Measurements from ENCODE around the gene GCKR.

Gene GCKR

DNA sequence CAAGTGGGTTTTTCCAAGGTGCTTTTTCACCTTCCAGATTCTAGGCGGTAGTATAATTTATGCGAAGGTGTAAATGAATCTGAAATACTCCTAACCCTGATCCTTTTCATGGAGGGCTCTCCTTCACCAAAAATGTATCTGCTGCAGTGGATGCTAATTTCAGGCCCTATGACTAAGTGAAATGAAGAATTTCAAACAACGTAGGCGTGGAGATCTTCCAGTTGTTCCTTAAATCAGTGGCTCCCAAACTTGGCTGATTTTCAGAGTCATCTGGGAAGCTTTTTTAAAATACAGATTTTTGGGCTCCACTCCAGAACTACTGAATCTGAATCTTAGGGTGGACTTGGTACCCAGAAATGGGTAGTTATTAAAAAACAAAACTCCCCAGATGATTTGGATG lies 5.5 kb downstream of the GCKR start:
- TF ChIP-seq TOX (CRISPR knock-in tag; IDR thresholded peaks at IDR 0.05; ENCODE audit: borderline replicate concordance) (no peak), ZC3H10 (CRISPR knock-in tag; IDR thresholded peaks at IDR 0.05) (no peak)
- ATAC-seq = no peak

DNA sequence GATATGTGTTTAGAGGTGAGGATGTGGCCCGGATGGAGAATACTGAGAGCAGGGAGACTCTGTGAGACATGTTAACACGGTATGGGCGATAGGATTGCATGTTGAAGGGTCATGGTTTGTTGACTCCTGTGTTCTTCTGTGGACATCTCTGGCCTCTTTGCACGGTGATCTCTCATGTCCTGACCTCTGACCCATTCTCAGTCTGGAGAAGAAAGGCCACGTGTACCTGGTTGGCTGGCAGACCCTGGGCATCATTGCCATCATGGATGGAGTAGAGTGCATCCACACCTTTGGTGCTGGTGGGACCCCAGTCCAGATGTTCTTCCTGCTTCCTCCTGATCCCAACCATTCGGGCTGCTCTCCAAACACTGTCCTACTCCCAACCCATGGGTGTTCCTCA lies 9.9 kb downstream of the GCKR start:
- TF ChIP-seq, protein P1, sequence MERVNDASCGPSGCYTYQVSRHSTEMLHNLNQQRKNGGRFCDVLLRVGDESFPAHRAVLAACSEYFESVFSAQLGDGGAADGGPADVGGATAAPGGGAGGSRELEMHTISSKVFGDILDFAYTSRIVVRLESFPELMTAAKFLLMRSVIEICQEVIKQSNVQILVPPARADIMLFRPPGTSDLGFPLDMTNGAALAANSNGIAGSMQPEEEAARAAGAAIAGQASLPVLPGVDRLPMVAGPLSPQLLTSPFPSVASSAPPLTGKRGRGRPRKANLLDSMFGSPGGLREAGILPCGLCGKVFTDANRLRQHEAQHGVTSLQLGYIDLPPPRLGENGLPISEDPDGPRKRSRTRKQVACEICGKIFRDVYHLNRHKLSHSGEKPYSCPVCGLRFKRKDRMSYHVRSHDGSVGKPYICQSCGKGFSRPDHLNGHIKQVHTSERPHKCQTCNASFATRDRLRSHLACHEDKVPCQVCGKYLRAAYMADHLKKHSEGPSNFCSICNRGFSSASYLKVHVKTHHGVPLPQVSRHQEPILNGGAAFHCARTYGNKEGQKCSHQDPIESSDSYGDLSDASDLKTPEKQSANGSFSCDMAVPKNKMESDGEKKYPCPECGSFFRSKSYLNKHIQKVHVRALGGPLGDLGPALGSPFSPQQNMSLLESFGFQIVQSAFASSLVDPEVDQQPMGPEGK (CRISPR knock-in tag; IDR thresholded peaks at IDR 0.05; ENCODE audit: borderline replicate concordance) = no peak
- TF ChIP-seq ZFP3 (CRISPR knock-in tag; IDR thresholded peaks at IDR 0.05) (no peak), ZC3H10 (CRISPR knock-in tag; IDR thresholded peaks at IDR 0.05) (no peak), GLIS3 (CRISPR knock-in tag; IDR thresholded peaks at IDR 0.05) (no peak), BACH2 (CRISPR knock-in tag; IDR thresholded peaks at IDR 0.05; ENCODE audit: borderline replicate concordance) (no peak), TCF4 (CRISPR knock-in tag; IDR thresholded peaks at IDR 0.05; ENCODE audit: borderline replicate concordance) (no peak), TOX (CRISPR knock-in tag; IDR thresholded peaks at IDR 0.05; ENCODE audit: borderline replicate concordance) (no peak), ZFP30 (CRISPR knock-in tag; IDR thresholded peaks at IDR 0.05) (no peak), ZNF8 (CRISPR knock-in tag; IDR thresholded peaks at IDR 0.05) (no peak), ISL1 (CRISPR knock-in tag; IDR thresholded peaks at IDR 0.05) (no peak), ZNF565 (CRISPR knock-in tag; conservative IDR thresholded peaks at IDR 0.05; ENCODE audit: low read depth) (no peak), RARB (CRISPR knock-in tag; IDR thresholded peaks at IDR 0.05) (no peak)
- TF ChIP-seq, protein P2, sequence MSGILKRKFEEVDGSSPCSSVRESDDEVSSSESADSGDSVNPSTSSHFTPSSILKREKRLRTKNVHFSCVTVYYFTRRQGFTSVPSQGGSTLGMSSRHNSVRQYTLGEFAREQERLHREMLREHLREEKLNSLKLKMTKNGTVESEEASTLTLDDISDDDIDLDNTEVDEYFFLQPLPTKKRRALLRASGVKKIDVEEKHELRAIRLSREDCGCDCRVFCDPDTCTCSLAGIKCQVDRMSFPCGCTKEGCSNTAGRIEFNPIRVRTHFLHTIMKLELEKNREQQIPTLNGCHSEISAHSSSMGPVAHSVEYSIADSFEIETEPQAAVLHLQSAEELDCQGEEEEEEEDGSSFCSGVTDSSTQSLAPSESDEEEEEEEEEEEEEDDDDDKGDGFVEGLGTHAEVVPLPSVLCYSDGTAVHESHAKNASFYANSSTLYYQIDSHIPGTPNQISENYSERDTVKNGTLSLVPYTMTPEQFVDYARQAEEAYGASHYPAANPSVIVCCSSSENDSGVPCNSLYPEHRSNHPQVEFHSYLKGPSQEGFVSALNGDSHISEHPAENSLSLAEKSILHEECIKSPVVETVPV (CRISPR knock-in tag; IDR thresholded peaks at IDR 0.05) = no peak
- ATAC-seq = no peak

DNA sequence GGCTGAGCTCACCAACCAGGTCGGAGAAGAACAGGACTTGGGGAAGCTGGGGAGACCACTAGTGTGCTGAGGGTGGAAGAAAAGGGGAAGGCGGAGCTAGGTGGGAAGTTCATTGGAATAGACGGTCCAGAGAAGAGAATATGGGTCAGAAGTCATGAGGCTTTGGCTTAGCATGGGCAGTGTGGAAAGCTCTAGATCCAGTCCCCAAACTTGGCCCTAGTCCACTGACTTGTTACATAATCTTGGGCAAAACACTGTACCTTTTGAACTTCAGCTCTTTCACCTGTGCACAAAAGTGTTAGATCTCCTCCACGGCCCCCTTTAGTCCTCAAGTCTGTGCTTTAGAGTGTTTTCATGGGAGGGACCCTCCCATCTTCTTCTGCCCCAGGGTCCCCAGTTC lies 10.7 kb downstream of the GCKR start:
- ATAC-seq = no peak
- TF ChIP-seq, protein P2 (CRISPR knock-in tag; IDR thresholded peaks at IDR 0.05) = no peak
- TF ChIP-seq, protein P3, sequence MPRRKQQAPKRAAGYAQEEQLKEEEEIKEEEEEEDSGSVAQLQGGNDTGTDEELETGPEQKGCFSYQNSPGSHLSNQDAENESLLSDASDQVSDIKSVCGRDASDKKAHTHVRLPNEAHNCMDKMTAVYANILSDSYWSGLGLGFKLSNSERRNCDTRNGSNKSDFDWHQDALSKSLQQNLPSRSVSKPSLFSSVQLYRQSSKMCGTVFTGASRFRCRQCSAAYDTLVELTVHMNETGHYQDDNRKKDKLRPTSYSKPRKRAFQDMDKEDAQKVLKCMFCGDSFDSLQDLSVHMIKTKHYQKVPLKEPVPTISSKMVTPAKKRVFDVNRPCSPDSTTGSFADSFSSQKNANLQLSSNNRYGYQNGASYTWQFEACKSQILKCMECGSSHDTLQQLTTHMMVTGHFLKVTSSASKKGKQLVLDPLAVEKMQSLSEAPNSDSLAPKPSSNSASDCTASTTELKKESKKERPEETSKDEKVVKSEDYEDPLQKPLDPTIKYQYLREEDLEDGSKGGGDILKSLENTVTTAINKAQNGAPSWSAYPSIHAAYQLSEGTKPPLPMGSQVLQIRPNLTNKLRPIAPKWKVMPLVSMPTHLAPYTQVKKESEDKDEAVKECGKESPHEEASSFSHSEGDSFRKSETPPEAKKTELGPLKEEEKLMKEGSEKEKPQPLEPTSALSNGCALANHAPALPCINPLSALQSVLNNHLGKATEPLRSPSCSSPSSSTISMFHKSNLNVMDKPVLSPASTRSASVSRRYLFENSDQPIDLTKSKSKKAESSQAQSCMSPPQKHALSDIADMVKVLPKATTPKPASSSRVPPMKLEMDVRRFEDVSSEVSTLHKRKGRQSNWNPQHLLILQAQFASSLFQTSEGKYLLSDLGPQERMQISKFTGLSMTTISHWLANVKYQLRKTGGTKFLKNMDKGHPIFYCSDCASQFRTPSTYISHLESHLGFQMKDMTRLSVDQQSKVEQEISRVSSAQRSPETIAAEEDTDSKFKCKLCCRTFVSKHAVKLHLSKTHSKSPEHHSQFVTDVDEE (CRISPR knock-in tag; IDR thresholded peaks at IDR 0.05) = no peak
- TF ChIP-seq ISL1 (CRISPR knock-in tag; IDR thresholded peaks at IDR 0.05) = no peak
- TF ChIP-seq GLIS3 (CRISPR knock-in tag; IDR thresholded peaks at IDR 0.05) = no peak
- no peak for TF ChIP-seq OSR1 (CRISPR knock-in tag; IDR thresholded peaks at IDR 0.05)
- no peak for TF ChIP-seq ZNF8 (CRISPR knock-in tag; IDR thresholded peaks at IDR 0.05)
- no peak for TF ChIP-seq ZFP3 (CRISPR knock-in tag; IDR thresholded peaks at IDR 0.05)
- no peak for TF ChIP-seq SNAI2 (CRISPR knock-in tag; IDR thresholded peaks at IDR 0.05)
- TF ChIP-seq RARB (CRISPR knock-in tag; IDR thresholded peaks at IDR 0.05) = no peak
- TF ChIP-seq, protein P1 (CRISPR knock-in tag; IDR thresholded peaks at IDR 0.05; ENCODE audit: borderline replicate concordance) = no peak
- TF ChIP-seq, protein P4, sequence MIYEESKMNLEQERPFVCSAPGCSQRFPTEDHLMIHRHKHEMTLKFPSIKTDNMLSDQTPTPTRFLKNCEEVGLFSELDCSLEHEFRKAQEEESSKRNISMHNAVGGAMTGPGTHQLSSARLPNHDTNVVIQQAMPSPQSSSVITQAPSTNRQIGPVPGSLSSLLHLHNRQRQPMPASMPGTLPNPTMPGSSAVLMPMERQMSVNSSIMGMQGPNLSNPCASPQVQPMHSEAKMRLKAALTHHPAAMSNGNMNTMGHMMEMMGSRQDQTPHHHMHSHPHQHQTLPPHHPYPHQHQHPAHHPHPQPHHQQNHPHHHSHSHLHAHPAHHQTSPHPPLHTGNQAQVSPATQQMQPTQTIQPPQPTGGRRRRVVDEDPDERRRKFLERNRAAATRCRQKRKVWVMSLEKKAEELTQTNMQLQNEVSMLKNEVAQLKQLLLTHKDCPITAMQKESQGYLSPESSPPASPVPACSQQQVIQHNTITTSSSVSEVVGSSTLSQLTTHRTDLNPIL (CRISPR knock-in tag; IDR thresholded peaks at IDR 0.05; ENCODE audit: low read depth) = no peak
- no peak for TF ChIP-seq ZNF70 (CRISPR knock-in tag; IDR thresholded peaks at IDR 0.05)
- no peak for TF ChIP-seq TCF4 (CRISPR knock-in tag; IDR thresholded peaks at IDR 0.05; ENCODE audit: borderline replicate concordance)
- TF ChIP-seq, protein P5, sequence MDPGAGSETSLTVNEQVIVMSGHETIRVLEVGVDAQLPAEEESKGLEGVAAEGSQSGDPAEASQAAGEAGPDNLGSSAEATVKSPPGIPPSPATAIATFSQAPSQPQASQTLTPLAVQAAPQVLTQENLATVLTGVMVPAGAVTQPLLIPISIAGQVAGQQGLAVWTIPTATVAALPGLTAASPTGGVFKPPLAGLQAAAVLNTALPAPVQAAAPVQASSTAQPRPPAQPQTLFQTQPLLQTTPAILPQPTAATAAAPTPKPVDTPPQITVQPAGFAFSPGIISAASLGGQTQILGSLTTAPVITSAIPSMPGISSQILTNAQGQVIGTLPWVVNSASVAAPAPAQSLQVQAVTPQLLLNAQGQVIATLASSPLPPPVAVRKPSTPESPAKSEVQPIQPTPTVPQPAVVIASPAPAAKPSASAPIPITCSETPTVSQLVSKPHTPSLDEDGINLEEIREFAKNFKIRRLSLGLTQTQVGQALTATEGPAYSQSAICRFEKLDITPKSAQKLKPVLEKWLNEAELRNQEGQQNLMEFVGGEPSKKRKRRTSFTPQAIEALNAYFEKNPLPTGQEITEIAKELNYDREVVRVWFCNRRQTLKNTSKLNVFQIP (CRISPR knock-in tag; IDR thresholded peaks at IDR 0.05; ENCODE audit: borderline replicate concordance, low read depth) = no peak
- TF ChIP-seq CSDC2 (CRISPR knock-in tag; IDR thresholded peaks at IDR 0.05) = no peak
- no peak for TF ChIP-seq BACH2 (CRISPR knock-in tag; IDR thresholded peaks at IDR 0.05; ENCODE audit: borderline replicate concordance)
- no peak for TF ChIP-seq ZNF565 (CRISPR knock-in tag; conservative IDR thresholded peaks at IDR 0.05; ENCODE audit: low read depth)
- TF ChIP-seq ESRRG (CRISPR knock-in tag; IDR thresholded peaks at IDR 0.05) = no peak

Measured in SK-N-SH treated with all-trans-retinoic acid at 6 μM for 48 hours (cell line).